GM18519 (cell line): ENCODE measurements around the gene MCM8.
A peak's percentile ranks its signal among the peaks of the same experiment; 100 is the strongest.

Source experiments
- ATAC-seq: cut with Tn5 transposase; IDR thresholded peaks from one replicate; pipeline ENCODE4 v1.9.1; 2021; ENCODE audit warnings: mild to moderate bottlenecking, moderate library complexity; ENCODE audit not compliant: unreplicated experiment, low FRiP score

Gene MCM8

DNA sequence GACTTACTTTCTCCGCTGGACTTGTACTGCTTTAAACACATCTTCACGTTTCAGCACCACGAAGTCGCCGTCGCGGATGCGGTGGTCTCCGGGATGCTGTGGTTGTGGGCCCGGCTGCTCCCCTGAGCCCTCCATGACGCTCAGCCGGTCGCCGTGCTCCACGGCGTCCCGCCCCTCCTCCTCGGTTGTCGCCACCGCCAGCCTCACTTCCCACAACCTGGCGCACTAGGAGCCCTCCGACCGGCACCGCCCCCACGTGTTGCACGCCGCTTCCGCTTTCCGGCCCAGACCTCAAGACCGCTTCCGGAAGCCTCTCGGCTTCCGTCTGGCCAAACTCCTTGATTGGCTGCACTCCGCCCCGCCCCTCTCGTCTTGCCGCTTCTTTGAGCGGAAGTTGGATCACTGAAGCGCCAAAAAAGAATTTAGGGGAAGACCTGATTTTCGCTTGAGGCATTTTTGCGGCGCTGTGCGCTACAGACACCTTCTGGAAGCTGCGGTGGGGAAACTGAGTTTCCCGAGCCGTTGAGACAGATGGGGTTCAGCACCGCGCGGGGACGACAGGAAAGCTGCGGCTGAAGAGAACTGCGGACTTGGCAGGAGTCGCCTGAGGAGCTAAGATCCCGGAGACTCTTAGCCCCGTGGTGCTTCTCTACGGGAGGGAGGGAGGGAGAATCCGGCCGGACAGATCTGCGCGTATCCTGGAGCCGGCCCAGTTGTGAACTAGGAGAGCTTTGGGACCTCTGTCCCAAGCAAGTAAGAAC is at the start of gene MCM8, which contains the start of gene TRMT6:
MCM8 (plus strand) TSS at position 382 of the 761 bp plus-strand sequence. CDS start 1,364 bp downstream, outside the sequence.
TRMT6 (minus strand) TSS at position 263 of the 761 bp plus-strand sequence; CDS start at position 135, 128 bp downstream.
- ATAC-seq: peak; percentile 92

DNA sequence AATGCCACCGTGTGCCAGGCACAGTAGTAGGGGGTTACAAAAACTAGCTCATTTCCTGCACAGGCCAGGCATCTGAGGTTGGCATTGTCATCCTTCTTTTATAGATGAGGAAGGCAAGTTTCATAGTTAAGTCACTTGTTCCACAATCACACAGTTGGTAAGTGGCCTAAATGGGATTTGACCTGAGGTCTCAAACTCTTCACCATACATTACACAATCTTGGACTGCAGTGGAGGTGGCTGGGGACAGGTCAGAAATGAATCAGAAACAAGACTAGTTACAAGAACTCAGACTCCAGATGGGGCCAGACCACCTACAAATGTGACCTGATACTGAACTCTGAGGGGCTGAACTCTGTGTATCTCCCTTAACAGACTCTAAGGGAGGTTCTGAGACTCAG is 49.5 kb upstream of the MCM8 start:
- no peak for ATAC-seq

DNA sequence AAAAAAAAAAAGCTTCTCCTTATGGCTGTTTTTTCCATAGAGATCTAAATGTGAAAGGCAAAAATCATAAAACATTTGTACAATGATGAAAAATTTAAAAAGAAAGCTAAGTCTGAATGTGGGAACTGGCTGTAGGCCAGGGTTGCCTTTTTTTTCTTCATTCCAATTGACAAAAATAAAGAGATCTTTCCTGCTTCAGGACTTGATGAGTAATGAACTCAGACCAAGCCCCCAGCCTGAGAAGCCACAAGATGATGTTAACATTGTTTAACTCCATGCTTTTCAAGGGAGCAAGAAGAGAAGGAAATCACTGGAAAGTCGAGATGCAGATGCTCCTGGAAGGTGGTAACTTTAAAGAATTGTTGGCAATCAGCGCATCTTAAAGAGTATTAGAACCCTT is 41.5 kb upstream of the MCM8 start:
- no peak for ATAC-seq

DNA sequence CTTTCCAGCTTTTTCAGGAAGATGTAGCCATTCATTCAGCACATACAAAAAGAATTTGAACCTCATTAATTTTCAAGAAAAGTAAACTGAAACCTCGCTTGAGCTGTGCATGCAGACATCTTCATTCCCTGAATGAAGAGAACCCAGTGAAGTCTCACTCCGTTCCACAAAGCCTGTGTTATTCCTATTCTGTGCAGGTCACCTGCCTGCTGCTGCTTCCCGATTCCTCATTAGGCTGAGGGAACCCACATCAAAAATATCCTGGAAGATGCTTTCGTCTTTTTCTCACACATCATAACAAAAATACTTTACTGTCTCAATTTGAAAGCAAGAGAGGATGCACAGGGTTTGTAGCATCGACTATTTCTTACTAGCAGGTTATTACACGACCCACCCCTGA is 40.3 kb upstream of the MCM8 start:
- no peak for ATAC-seq

DNA sequence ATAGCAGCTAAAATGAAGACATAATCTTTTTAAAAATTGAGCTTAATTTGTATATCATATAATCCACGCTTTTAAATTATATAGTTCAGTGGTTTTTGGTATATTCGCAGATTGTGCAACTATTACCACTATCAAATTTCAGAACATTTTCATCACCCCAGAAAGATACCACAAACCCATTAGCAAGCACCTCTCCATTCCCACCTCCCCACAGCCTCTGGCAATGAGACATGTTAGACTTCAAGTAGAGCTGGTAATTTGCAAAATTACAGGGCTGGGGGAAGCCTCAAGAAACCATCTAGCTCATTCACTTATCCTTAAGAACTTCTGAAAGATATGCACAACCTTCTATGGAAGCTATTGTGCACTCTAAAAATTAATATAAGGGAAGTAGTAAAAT is 37.3 kb upstream of the MCM8 start:
- no peak for ATAC-seq

DNA sequence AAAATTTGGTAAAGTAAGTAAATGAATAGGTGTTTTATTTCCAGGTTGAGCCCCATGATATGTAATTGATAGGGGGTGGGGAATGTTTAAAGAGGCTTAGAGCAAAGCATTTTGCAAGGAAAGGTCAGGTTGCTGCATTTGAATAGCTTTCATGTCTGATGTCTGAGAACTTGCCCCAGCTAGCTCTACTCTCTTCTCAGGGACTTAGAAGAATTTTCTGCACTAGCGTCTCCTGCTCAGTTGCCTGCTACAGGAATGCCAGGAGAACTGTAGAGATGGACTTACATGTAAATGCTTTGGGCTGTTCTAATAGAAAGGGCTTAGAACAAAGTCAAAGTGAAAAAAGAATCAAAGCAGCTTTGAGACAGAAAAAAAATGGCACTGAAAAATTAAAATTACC is 35.6 kb upstream of the MCM8 start:
- ATAC-seq: no peak

DNA sequence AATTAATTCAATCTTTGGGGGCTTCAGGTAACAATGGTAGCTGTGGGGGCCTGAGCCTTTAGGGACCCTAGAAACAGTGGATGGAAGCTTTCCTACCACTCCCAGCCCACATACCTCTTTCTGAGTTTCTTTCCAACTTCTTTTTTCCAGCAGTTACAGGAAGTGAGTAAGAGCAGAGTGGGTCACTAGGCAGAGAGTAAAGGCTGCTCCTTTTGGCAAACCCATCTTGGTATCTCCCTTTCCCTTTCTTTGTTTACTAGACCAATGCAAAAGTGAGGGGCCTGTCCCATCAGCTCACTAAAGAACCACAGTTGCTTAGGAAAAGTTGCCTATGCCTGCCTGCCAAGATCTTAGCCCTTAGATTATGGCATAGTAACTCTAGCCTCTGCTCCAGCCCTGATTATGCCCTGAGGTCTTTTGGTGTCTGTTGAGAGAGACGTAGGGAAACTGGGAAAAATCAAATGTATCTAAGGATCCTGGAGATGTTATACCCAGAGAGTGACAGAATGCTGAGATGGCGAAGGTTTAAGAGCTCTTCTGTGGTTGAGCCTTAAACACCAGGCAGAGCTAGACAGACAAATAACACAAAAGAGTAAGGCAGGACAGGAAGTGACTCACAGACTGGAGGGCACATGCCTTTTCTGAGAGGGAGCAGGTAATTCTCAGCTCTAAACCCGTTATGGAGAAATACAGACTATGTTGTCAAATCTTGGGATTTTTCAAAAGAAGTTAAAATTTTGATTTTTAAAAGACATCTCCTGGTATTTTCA is 31.4 kb upstream of the MCM8 start:
- peak; percentile 44 for ATAC-seq

DNA sequence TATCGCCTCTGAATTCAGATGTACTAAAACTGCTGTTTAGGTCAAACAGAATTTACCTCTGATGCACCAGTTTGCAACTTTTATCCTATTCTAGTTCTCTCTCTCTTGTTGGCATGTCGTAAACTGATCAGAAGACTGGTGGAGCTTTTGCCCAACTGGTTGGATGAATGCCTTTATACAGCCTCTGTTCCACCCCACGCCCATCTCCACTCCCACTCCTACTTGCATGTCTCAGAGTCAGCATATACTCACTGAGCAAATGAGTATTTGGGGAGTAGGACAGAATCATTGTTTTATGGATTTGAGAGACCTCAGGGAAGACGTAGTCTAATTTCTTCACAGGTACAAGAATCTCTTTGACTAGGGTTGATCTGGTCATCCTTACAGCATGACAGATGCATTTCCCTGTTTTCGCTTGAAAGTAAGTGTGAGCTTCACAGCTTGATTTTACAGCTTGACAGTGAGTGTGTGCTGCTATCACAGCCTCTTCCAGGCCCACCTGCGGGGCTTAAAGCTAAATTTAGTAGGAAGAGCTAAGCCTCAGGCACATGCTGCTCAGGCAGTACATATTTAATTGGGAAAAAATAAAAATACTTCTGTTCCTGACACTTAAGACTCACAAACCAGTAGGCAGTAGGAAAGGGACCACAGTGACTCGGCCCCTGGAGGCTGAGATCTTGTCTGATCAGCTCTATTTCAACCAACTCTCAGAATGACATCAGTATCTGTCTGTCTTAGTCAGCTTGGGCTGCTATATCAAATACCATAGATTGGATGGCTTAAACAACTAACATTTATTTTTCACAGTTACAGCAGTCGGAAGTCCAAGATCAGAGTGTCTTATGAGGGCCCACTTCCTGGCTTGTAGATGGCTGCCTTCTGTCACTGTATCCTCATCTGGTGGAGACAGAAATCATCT is 30.6 kb upstream of the MCM8 start:
- ATAC-seq: no peak

DNA sequence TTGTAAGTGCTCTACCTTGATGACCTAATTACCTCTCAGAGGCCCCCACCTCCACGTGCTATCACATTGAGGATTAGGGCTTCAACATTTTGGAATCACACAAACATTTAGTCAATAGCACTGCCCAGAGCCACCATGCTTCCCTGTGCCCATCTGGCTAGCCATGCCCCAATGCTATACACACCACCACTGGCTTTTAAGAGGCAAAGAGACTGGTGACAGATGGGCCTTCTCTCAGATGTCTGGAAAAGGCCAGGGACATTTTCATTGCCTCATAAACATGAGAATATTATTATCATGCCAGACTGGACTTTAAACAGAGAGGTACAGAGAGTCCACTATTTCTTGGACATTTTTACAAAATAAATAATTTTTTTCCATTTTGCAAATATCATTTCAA is 29.9 kb upstream of the MCM8 start:
- no peak for ATAC-seq

DNA sequence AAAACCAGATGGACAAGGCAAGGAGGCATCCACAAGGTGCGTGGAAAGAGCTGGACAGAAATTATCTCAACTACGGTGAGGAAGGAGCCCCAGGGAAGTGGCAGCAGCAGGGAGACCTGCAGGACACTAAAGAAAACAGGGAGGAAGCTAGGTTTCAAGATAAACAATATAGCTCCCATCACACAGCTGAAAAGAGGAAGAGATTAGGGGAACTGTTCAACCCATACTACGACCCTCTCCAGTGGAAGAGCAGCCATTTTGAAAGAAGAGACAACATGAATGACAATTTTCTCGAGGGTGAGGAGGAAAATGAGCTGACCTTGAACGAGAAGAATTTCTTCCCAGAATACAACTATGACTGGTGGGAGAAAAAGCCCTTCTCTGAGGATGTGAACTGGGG is 27.0 kb upstream of the MCM8 start:
- no peak for ATAC-seq

DNA sequence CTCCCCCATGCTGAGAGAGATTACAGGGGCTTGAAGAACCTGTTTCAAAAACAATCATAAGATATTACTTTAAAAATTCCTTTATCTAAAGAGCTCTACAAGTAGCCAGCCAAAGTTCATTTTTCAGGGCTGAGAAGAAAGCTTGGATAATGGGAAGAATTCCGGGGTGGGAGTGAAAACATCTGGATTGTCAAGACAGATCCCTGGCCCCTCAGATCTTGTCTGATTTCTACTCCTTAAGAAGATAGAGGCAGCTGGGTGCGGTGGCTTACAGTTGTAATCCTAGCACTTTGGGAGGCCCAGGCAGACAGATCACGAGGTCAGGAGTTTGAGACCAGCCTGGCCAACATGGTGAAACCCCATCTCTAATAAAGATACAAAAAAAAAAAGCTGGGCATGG is 24.9 kb upstream of the MCM8 start:
- ATAC-seq: no peak

DNA sequence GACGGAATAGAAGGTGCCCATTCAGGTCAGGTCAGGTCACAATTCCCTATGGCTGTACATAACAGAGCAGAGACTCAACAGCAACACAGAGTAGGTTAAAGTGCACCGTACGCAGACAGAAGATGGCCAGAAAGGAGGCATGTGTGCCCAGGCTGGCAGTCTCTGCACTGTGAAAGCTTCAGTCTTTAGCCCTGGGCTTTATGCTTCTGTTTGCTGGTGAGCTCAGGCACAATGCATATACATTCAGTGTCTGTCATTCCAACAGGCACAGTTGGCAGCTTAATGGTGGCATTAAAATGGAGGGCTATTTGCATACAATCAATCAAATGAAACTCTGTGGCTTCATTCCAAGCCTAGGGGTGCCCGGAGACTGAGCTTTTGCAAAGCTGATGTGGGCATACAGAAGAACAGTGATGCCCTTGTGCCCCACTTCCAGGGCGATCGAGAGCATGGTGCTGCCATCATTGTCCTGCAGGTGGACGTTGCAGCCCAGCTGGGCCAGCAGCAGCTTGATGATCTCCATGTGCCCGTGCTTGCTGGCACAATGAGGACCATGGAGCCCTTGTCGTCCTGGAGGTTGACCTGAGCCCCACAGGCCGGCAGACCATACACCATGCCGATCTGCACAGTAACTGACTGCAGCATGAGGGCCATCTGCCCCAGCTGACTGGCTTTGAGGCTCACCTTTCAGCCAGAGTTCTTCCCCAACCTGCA is 22.5 kb upstream of the MCM8 start:
- no peak for ATAC-seq

DNA sequence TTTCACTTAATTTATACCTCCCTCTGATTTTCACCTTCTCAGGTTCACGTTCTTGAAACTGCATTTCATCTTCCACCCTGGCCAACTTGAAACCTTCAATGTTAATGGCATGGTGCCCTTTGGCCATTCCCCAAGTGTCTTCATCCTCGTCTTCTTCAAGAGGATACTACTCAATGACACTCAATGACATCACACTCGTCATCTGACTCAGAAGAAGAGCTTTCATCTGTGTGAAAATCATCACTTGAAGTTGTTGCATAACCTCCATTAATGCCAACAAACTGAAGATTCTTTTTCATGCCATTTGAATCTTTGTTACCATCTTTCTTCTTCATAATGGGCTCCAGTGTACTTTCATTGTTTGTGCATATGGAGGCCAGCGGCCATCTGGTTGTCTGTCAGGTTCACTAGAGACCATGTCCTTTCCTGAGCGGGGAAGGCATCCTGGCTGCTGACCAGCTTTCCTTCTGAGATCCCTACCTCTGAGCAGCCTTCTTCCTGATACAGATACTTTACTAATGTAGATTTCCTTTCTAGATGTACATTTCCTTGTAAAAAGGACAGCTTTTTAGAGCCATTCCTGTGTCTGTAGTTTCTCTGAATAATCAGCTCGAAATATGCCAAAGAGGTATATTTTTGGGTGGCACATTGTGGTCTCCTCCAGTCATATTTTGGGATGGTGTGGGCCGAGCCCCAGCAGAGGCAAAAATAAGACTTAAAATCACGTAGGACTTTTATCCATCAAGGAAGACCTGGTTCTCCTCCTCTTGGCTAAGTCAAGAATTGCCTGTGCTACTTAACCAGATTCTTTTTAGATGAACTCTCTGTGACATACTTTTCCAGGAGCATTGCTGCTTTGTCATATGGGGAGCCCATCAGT is 21.4 kb upstream of the MCM8 start:
- ATAC-seq: no peak

DNA sequence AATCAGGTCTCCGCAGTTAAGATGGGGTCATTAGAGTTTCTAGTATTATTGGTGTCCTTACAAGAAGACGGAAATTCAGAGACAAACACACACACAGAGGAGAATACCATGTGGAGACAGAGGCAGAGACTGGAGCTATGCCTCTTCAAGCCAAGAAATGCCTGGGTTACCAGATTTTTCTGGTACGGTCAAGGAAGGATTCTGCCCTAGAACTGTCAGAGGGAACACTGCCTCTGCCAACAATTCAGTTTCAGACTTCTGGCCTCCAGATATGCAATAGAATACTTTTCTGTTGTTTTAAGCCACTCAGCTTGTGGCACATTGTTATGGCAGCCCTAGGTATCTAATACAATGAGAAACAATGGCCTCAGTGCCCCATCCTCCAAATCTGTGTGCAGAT is 19.0 kb upstream of the MCM8 start:
- no peak for ATAC-seq

DNA sequence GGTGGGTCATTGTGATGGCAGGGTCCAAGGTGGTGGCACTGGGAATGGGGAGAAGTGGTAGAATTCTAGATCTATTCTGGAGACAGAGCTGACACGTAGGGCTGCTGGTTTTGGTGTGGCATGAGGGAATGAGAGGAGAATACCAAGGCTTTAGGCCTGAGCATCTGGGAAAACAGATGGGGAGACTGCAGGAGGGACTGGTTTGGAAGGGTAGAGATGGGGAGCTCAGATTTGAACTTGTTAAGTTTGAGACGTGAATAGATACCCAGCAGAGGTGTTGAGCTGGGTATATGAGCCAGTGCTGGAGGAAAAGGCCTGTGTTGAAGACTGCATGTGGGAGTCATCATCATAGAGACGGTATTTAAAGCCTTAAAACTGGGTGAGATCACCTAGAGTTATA is 17.7 kb upstream of the MCM8 start:
- no peak for ATAC-seq

DNA sequence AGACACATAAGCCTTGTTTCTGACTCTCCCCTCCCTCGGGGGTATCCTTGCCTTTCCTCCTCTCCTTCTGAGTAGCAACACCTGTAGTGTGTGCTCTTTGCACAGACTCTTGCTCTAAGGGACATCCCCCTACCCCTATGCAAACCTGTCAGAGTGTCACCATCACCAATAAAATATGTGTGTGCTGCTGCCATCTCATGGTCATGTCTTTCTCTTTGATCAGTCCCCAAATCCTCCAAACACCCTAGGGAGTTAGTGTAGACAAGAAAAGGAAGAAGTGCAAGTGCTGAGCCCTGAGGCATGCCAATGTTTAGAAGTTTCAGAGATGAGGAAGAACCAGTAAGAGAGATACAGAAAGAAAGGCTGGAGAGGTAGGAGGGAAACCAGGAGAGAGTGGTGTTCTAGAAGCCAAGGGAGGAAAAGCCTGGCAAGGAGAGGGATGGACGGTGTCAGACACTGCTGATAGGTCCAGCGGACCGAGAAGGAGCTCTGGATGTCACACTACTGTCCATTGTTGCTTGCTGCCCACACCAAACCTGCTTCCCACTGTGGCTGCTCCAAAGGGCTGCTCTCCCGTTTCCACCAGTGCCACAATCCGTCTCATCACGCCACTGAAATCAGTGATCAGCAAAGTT is 16.5 kb upstream of the MCM8 start:
- ATAC-seq: peak; percentile 51

DNA sequence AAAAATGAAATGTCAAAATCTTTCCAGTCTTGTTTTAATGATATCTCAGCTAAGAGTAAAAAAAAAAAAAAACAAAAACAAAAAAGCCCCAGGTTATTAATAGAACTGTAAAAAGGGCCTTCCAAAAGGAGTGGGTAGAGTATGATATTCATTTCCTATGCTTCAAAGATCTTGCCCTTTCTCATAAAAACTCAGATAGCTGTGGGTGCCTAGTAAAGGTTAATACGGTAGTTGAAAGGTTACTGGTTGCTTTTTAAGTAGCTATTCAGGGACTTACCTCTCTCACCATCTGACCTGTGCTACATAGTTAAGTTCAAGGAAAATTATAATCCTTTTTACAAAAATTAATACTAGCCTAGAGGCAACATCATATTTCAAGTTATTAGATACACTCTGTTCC is 15.1 kb upstream of the MCM8 start:
- no peak for ATAC-seq

DNA sequence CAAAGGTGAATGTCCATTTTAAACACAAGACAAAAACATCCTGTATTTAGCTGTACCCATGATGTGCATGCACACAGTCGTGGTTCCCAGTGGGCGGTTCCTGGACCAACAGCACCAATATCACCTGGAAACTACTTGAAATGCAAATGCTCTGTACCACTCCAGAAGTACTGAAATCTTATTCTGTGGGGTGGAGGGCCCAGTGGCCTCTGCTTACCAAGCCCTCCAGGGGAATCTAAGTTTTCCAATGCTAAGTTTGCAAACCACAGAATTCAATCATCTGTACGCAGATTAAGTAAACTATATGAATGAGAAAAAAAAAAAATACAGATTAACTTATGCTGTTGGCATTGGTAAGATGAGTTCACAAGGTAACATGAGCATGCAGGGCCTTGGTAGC is 14.2 kb upstream of the MCM8 start:
- no peak for ATAC-seq
